ENCODE measurements around the gene ACTL8. TPM values are rescaled to one million over a fixed set of nuclear protein-coding genes. Genes with fewer than 3 reads are reported as not detected.

ACTL8 gene
- total RNA-seq, 4 donors from 2014 or later = not detected

- H3K9me3 ChIP-seq = no peaks in the 10 kb centered on the region
- H3K27me3 ChIP-seq = peaks cover 0 to 12% (median 2%) of the 10 kb centered on the region in 3 donors
- no peak for DNase-seq
- in situ Hi-C loops (cut with MboI; ENCODE audit: low sequenced_read_pairs in 4 of 4) = no loop called here
- H3K4me1 ChIP-seq = no peaks in the 10 kb centered on the region
- intact Hi-C loops (cut with DNase I; ENCODE audit: low total_unique reads) = no loop called here
- H3K36me3 ChIP-seq = no peaks in the 10 kb centered on the region
- H3K4me3 ChIP-seq = no peak overlapping the region
- no peak for ATAC-seq
- no peak overlapping the region for H3K27ac ChIP-seq
- TF ChIP-seq CTCF (IDR thresholded peaks at IDR 0.05 in 4 of 5, conservative IDR thresholded peaks at IDR 0.05 in 1 of 5) = no peak
Observed at GRCh38 chr1:17773591-17774326, 18.6 kb downstream of the ACTL8 start.

GRCh38 chr1:17774452-17774851 is 19.3 kb downstream of the ACTL8 start:
- H3K36me3 ChIP-seq = no peaks in the 10 kb centered on the region
- H3K9me3 ChIP-seq = no peaks in the 10 kb centered on the region
- H3K4me3 ChIP-seq = no peak overlapping the region
- DNase-seq (no peak), ATAC-seq (no peak)
- intact Hi-C loops (cut with DNase I; ENCODE audit: low total_unique reads) (no loop called here), in situ Hi-C loops (cut with MboI; ENCODE audit: low sequenced_read_pairs in 4 of 4) (no loop called here)
- peaks cover 0 to 15% (median 2%) of the 10 kb centered on the region in 3 donors for H3K27me3 ChIP-seq
- no peaks in the 10 kb centered on the region for H3K4me1 ChIP-seq
- no peak overlapping the region for H3K27ac ChIP-seq
- TF ChIP-seq CTCF (IDR thresholded peaks at IDR 0.05 in 4 of 5, conservative IDR thresholded peaks at IDR 0.05 in 1 of 5) = no peak
- TF ChIP-seq POLR2A (IDR thresholded peaks at IDR 0.05) = no peak

- DNase-seq = no peak
- ATAC-seq = no peak
- no peaks in the 10 kb centered on the region for H3K9me3 ChIP-seq
- H3K4me3 ChIP-seq = no peak overlapping the region
- H3K27me3 ChIP-seq = peaks cover 2 to 20% (median 5%) of the 10 kb centered on the region in 3 donors
- in situ Hi-C loops (cut with MboI; ENCODE audit: low sequenced_read_pairs in 4 of 4) = no loop called here
- no peaks in the 10 kb centered on the region for H3K4me1 ChIP-seq
- TF ChIP-seq POLR2A (IDR thresholded peaks at IDR 0.05) (no peak), CTCF (IDR thresholded peaks at IDR 0.05 in 4 of 5, conservative IDR thresholded peaks at IDR 0.05 in 1 of 5) (no peak)
- H3K27ac ChIP-seq = no peak overlapping the region
- intact Hi-C loops (cut with DNase I; ENCODE audit: low total_unique reads) = no loop called here
- H3K36me3 ChIP-seq = no peaks in the 10 kb centered on the region
Observed at GRCh38 chr1:17775796-17776195, 20.7 kb downstream of the ACTL8 start.

GRCh38 chr1:17776426-17776825 is 21.3 kb downstream of the ACTL8 start:
- TF ChIP-seq CTCF (IDR thresholded peaks at IDR 0.05 in 4 of 5, conservative IDR thresholded peaks at IDR 0.05 in 1 of 5) (no peak), POLR2A (IDR thresholded peaks at IDR 0.05) (no peak)
- H3K36me3 ChIP-seq = no peaks in the 10 kb centered on the region
- H3K4me3 ChIP-seq = no peak overlapping the region
- H3K4me1 ChIP-seq = no peaks in the 10 kb centered on the region
- ATAC-seq (no peak), DNase-seq (no peak)
- in situ Hi-C loops (cut with MboI; ENCODE audit: low sequenced_read_pairs in 4 of 4) (no loop called here), intact Hi-C loops (cut with DNase I; ENCODE audit: low total_unique reads) (no loop called here)
- no peak overlapping the region for H3K27ac ChIP-seq
- no peaks in the 10 kb centered on the region for H3K9me3 ChIP-seq
- H3K27me3 ChIP-seq = peaks cover 2 to 20% (median 5%) of the 10 kb centered on the region in 3 donors

GRCh38 chr1:17777330-17777729 is 22.2 kb downstream of the ACTL8 start:
- Histone ChIP-seq H3K9me3 (no peaks in the 10 kb centered on the region), H3K36me3 (no peaks in the 10 kb centered on the region), H3K27ac (no peak overlapping the region), H3K4me1 (no peaks in the 10 kb centered on the region), H3K27me3 (peaks cover 5 to 20% (median 6%) of the 10 kb centered on the region in 3 donors), H3K4me3 (no peak overlapping the region)
- TF ChIP-seq CTCF (IDR thresholded peaks at IDR 0.05 in 4 of 5, conservative IDR thresholded peaks at IDR 0.05 in 1 of 5) = no peak
- no peak for TF ChIP-seq POLR2A (IDR thresholded peaks at IDR 0.05)
- intact Hi-C loops (cut with DNase I; ENCODE audit: low total_unique reads) = no loop called here
- in situ Hi-C loops (cut with MboI; ENCODE audit: low sequenced_read_pairs in 4 of 4) = no loop called here
- ATAC-seq = no peak
- no peak for DNase-seq
